Coronary artery (tissue), 2 donors: ENCODE results near the gene ATG9A.

ENCODE experiments used
- DNase-seq: peaks from one replicate; pipeline ENCODE4 v3.0.0-alpha.2; 2017; ENCODE audit warnings: low spot score
- H3K27ac ChIP-seq, 2 donors: fragments of 200-600 bp; sonication (generic); one replicate each; pipeline ENCODE4 v1.5.1; 2016 to 2019
- H3K4me3 ChIP-seq: fragments of 200-600 bp; sonication (generic); 2 replicates; pipeline ENCODE4 v1.5.1; 2016; ENCODE audit warnings: mild to moderate bottlenecking, moderate library complexity
- TF ChIP-seq, protein P1 (sequence below): fragments of 200-600 bp; sonication (generic); IDR thresholded peaks from one replicate; pipeline ENCODE4 v1.5.1; 2019; ENCODE audit warnings: antibody characterized with exemption

Gene ATG9A

DNA sequence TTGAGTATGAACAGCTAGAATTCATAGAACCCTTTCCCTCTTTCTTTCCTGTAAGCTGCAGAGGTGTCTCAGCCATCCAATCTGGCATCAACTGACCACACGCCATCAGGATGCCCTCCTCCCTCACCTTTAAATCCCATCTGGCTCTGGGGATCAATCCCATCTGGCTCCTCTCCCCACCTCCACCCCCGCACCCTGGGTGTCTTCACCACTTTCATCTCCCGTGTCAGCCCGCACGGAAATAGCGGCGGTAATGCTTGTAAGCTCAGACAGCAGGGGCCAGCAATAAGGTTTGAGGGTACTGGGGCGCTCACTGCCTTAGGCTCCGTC lies 23.1 kb upstream of the ATG9A start:
- Histone ChIP-seq H3K27ac (peak overlapping the region; percentile 76 to 92), H3K4me3 (peak overlapping the region; percentile 87)
- no peak for DNase-seq
- TF ChIP-seq, protein P1, sequence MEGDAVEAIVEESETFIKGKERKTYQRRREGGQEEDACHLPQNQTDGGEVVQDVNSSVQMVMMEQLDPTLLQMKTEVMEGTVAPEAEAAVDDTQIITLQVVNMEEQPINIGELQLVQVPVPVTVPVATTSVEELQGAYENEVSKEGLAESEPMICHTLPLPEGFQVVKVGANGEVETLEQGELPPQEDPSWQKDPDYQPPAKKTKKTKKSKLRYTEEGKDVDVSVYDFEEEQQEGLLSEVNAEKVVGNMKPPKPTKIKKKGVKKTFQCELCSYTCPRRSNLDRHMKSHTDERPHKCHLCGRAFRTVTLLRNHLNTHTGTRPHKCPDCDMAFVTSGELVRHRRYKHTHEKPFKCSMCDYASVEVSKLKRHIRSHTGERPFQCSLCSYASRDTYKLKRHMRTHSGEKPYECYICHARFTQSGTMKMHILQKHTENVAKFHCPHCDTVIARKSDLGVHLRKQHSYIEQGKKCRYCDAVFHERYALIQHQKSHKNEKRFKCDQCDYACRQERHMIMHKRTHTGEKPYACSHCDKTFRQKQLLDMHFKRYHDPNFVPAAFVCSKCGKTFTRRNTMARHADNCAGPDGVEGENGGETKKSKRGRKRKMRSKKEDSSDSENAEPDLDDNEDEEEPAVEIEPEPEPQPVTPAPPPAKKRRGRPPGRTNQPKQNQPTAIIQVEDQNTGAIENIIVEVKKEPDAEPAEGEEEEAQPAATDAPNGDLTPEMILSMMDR = no peak

DNA sequence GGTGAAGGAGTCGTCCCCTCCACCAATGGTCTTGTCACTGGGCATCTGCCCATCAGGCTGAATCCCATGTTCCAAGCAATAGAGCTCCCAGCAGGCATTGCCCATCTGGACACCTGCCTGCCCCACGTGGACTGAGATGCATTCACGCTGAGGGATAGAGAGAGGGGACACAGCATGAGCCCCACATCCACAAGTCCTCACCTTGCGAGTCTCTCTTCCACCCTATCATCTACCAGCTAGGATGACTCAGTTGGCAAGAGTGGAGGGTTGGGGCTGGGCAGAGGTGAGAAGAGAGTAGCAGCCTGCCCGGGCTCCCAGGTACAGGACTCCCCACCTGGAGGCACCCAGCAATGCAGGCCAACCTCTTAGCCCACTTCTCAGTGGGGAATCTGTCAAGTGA lies 22.6 kb upstream of the ATG9A start:
- H3K4me3 ChIP-seq = peak overlapping the region; percentile 87

DNA sequence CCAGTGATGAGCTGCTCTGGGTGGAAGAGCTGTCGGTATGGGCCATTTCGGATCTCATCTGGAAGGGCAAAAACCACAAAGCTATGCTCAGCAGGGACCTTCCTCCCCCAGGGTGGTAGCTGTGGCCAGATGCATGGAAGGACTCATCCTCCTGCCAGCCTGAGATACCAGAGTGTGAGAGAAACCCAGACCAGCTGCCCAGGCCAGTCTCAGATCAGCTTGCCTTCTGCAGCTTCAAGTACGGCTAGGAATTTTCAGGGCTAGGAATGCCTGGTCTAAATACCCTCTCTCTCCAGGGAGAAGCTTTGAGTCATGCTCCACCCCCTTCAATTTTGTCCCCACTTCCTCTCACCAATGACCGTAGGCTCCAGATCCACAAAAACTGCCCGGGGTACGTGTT lies 22.2 kb upstream of the ATG9A start:
- TF ChIP-seq, protein P1 = no peak
- Histone ChIP-seq H3K4me3 (peak overlapping the region; percentile 87), H3K27ac (peak overlapping the region; percentile 76 to 92)
- no peak for DNase-seq

More for the DNA sequence above, 22.6 kb upstream of the ATG9A start:
- DNase-seq = no peak
- TF ChIP-seq, protein P1 = no peak
- H3K27ac ChIP-seq = peak overlapping the region; percentile 76 to 92

DNA sequence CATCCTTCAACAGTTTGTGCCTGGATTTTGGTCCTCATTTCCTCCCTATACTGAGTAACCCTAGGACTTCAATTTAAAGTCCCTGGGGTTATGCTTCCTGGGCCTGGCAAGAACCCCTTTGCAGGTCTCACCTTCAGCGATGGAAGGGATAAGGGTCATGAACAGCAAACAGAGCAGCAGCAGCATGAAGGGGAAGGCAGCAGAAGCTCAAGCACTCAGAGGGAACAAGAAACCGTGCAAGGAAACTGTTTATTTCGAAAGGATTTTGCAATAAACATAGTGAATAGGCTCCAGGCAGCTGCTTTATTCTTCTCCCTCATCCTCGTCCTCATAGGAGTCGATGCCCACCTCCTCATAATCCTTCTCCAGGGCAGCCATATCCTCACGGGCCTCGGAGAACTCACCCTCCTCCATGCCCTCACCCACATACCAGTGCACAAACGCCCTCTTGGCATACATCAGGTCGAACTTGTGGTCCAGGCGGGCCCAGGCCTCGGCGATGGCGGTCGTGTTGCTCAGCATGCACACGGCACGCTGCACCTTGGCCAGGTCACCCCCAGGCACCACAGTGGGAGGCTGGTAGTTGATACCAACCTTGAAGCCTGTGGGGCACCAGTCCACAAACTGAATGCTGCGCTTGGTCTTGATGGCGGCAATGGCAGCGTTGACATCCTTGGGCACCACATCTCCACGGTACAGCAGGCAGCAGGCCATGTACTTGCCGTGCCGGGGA lies 20.8 kb upstream of the ATG9A start:
- TF ChIP-seq, protein P1 = no peak
- Histone ChIP-seq H3K27ac (peak overlapping the region; percentile 84 to 92), H3K4me3 (peak overlapping the region; percentile 34)
- DNase-seq = no peak

DNA sequence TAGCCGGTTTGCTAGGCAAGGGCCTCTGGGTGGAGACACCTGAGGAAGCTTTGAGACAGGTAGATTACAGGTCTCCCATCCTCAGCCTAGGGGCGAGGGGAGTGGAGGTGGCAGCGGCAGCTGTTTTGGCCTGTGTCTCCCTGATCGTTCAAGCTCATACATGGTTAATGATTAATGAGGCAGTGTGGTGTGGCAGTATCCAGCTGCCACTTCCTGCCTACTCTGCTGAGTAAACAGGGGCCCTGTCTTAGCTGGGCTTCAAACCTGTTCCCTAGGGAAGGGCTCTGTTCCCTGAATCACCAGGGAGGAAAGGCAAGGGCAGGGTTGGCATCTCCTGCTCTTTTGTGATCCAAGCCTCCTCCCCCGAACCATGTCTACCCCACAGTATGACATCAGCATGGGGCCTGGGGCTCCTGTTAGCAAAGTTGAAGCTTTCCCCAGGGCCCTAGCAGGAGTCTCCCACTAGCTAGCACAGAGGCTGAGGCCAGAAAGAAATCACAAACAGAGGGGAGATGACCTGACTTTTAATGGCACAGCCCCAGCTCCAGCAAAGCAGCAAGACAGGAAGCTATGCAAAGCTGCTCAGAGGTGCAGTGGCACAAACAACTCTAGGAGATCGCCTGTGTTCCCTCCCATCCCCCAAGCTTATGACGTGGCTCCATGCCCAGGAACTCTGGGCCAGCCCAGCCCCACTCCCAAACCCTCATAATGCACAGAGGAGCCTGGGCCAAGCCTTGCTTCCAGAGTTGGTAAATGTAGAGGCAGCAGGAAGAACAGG lies 20.0 kb upstream of the ATG9A start:
- peak overlapping the region; percentile 34 for H3K4me3 ChIP-seq
- peak; percentile 83 for DNase-seq
- TF ChIP-seq, protein P1 = no peak
- peak overlapping the region; percentile 84 to 92 for H3K27ac ChIP-seq

DNA sequence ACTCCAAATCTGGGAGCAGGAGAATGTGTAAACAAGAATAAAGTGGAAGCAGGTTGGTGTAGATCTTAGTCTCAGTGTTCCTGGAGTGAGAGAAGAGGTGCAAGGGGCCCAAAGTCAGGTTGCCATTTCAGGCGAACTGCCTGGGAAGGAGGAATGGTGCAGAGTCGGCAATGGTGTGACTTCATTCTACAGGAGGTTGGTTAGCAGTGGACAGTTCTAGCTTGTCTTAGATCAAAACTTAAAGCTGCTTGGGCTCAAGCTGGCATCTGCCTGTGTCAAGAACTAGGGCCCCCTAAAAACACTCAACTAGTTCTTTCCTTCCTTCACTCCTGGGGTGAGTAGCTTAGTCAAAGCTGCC lies 19.4 kb upstream of the ATG9A start:
- no peak for DNase-seq
- H3K4me3 ChIP-seq = peak overlapping the region; percentile 34
- peak overlapping the region; percentile 84 to 92 for H3K27ac ChIP-seq
- TF ChIP-seq, protein P1 = no peak
